K562 (cell line): Measurements from ENCODE around the gene SLX9. TPM values are rescaled to one million over a fixed set of nuclear protein-coding genes. Genes with fewer than 3 reads are reported as not detected.

Experiments used
- CHCHD3 ChIP-seq: fragments of 250-450 bp; sonication (Bioruptor Pico); IDR thresholded peaks from 2 replicates; pipeline ENCODE4 v2.1.2; 2022; ENCODE audit warnings: mild to moderate bottlenecking
- FOXA3 ChIP-seq, 2 experiments: fragments of 450-650 bp in 1 of 2; sonication (generic) in 1 of 2; formaldehyde crosslinking; IDR thresholded peaks in 1 of 2; conservative IDR thresholded peaks in 1 of 2; 2 replicates each; pipeline versions ENCODE4 v1.4.0 to v1.8.0; 2020 to 2022; ENCODE audit warnings: mild to moderate bottlenecking in 2 of 2, missing genetic modification reagents in 1 of 2
- FOXP1 ChIP-seq: sonication (generic); formaldehyde crosslinking; IDR thresholded peaks from 2 replicates; pipeline ENCODE4 v1.8.0; 2022; ENCODE audit warnings: mild to moderate bottlenecking, missing genetic modification reagents
- HMGN3 ChIP-seq: IDR thresholded peaks from 2 replicates; pipeline ENCODE4 v1.6.1; 2011; ENCODE audit warnings: borderline replicate concordance, low read depth, mild to moderate bottlenecking, mixed read lengths, low read length; ENCODE audit not compliant: insufficient read length; ENCODE audit errors: extremely low read depth
- HNRNPH1 ChIP-seq: fragments of 200-400 bp; formaldehyde crosslinking; optimal IDR thresholded peaks from 2 replicates; pipeline ENCODE3; 2017; ENCODE audit warnings: low read depth, mild to moderate bottlenecking, low read length, moderate library complexity
- KDM1A ChIP-seq, 2 experiments: fragments of 450-650 bp; IDR thresholded peaks; 2 replicates each; pipeline ENCODE4 v1.6.1; 2016; ENCODE audit warnings: mild to moderate bottlenecking in 2 of 2
- NFIC ChIP-seq: fragments of 450-650 bp; IDR thresholded peaks from 2 replicates; pipeline ENCODE4 v1.6.1; 2017; ENCODE audit warnings: mild to moderate bottlenecking, inconsistent platforms
- NFRKB ChIP-seq: fragments of 450-650 bp; IDR thresholded peaks from 2 replicates; pipeline ENCODE4 v1.6.1; 2016; ENCODE audit warnings: low read depth
- SMAD1 ChIP-seq: fragments of 150-350 bp; IDR thresholded peaks from 2 replicates; pipeline ENCODE4 v1.6.1; 2014; ENCODE audit warnings: low read length, low read depth; ENCODE audit not compliant: partially characterized antibody
- SRF ChIP-seq, 2 experiments: fragments of 250-450, 450-650 bp in 1 of 2; sonication (Bioruptor Pico) in 1 of 2; sonication (generic) in 1 of 2; formaldehyde crosslinking; IDR thresholded peaks; 2 replicates each; pipeline versions ENCODE4 v1.5.0 to v1.5.1; 2020 to 2022; ENCODE audit warnings: mild to moderate bottlenecking in 1 of 2, missing genetic modification reagents in 1 of 2
- TFAM ChIP-seq: fragments of 250-450 bp; sonication (Bioruptor Pico); conservative IDR thresholded peaks from 2 replicates; pipeline ENCODE4 v1.5.0; 2021; ENCODE audit warnings: mild to moderate bottlenecking, moderate library complexity
- ZNF239 ChIP-seq: fragments of 250-450 bp; sonication (Bioruptor Pico); IDR thresholded peaks from 2 replicates; pipeline ENCODE4 v1.4.0; 2020; ENCODE audit warnings: mild to moderate bottlenecking
- ZNF551 ChIP-seq: fragments of 250-450 bp; sonication (Bioruptor Pico); IDR thresholded peaks from 2 replicates; pipeline ENCODE4 v1.5.0; 2021; ENCODE audit warnings: mild to moderate bottlenecking, moderate library complexity
- ZNF668 ChIP-seq: fragments of 250-450 bp; sonication (Bioruptor Pico); IDR thresholded peaks from 2 replicates; pipeline ENCODE4 v1.8.0; 2022; ENCODE audit warnings: mild to moderate bottlenecking, inconsistent platforms
- polyA plus RNA-seq, 8 experiments: library from polyadenylated mRNA; depleted of rRNA in 4 of 8; stranded (reverse) in 5 of 8; unstranded in 3 of 8; fragments of >200 nt; fragmentation: Nextera tagmentation in 2 of 8; fragmentation: Illumina TruSeq in 1 of 8; extraction: Ambion mirVana in 2 of 8; extraction: Trizol in 1 of 8; gene quantifications; 2 replicates each; pipeline versions ENCODE4 v1.2.1 to v1.2.3, GENCODE V29; 2011 to 2014; ENCODE audit warnings: inconsistent platforms in 1 of 8, missing spikeins in 1 of 8
- total RNA-seq, 7 experiments: library from RNA; depleted of rRNA in 6 of 7; stranded (reverse); fragments of >200 nt in 6 of 7; fragmentation: Illumina TruSeq in 2 of 7; extraction: Trizol in 2 of 7; gene quantifications; 2 replicates each; pipeline versions ENCODE4 v1.2.1 to v1.2.3, GENCODE V29; 2011 to 2021; ENCODE audit warnings: low replicate concordance in 1 of 7
- TF ChIP-seq, protein P1 (sequence below), 2 experiments: fragments of 200-800 bp in 1 of 2; sonication (Bioruptor generic) in 1 of 2; sonication (generic) in 1 of 2; formaldehyde crosslinking in 1 of 2; IDR thresholded peaks in 1 of 2; conservative IDR thresholded peaks in 1 of 2; 2 replicates each; pipeline versions ENCODE4 v1.5.0 to v1.6.1; 2016 to 2020; ENCODE audit warnings: missing compliant biosample characterization in 1 of 2, missing genetic modification characterization in 1 of 2, missing genetic modification reagents in 1 of 2
- TF ChIP-seq, protein P2 (sequence below): sonication (generic); formaldehyde crosslinking; IDR thresholded peaks from 2 replicates; pipeline ENCODE4 v1.8.0; 2023; ENCODE audit warnings: mild to moderate bottlenecking, missing genetic modification reagents
- TF ChIP-seq, protein P3 (sequence below): fragments of 450-650 bp; IDR thresholded peaks from 2 replicates; pipeline ENCODE4 v1.6.1; 2018; ENCODE audit not compliant: partially characterized antibody

SLX9 gene
- total and polyA plus RNA-seq, 9 of the 15 experiments (the other 6 are each of a cell fraction or from before 2014, with no cell fraction given), result 1.2 to 75.5 (median 16.5) TPM

DNA sequence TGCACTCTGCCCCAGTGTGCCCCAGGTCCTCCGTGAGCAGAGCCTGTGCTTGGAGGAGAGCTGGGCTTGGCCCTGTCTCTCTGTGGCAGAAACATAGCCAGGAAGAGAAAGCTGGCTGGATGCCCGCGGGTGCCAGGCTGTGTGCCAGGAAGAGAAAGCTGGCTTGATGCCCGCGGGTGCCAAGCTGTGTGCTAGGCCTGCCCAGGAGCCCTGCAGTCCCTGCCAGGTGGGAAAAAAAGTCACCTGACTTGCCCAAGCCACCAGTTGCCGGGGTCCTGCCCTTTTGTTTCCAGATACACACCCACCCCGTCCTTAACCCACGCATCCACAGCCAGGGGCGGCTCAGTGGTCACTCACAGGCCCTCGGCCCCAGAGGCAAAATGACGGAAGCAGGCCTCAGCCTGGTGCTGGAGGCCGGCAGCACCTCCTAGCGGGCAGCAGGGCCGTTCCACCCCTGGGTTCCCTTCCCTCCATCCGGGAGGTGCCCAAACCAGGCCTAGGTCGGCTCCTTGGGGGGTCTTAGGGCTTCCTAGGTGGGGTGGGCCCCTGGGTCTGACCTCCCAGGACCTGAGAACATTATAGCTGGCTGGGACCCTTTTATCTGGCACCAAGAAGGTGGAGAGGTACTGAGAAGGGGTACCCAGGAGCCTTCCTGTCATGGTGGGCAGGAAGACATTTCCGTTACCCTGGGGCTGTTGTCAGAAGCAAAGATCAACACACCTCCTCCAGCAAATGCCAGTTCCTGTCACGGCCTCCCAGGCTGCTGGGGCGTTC, 28.3 kb upstream of the SLX9 start (continued):
- peak; percentile 40; the same call in 1 of the 2 replicates for TF ChIP-seq NFIC
- no peak for TF ChIP-seq CHCHD3 (CRISPR knock-in tag)
- TF ChIP-seq, protein P1, sequence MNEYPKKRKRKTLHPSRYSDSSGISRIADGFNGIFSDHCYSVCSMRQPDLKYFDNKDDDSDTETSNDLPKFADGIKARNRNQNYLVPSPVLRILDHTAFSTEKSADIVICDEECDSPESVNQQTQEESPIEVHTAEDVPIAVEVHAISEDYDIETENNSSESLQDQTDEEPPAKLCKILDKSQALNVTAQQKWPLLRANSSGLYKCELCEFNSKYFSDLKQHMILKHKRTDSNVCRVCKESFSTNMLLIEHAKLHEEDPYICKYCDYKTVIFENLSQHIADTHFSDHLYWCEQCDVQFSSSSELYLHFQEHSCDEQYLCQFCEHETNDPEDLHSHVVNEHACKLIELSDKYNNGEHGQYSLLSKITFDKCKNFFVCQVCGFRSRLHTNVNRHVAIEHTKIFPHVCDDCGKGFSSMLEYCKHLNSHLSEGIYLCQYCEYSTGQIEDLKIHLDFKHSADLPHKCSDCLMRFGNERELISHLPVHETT (CRISPR knock-in tag; conservative IDR thresholded peaks at IDR 0.05 in 1 of 2, IDR thresholded peaks at IDR 0.05 in 1 of 2), result no peak
- no peak for TF ChIP-seq HMGN3
- TF ChIP-seq, protein P2, sequence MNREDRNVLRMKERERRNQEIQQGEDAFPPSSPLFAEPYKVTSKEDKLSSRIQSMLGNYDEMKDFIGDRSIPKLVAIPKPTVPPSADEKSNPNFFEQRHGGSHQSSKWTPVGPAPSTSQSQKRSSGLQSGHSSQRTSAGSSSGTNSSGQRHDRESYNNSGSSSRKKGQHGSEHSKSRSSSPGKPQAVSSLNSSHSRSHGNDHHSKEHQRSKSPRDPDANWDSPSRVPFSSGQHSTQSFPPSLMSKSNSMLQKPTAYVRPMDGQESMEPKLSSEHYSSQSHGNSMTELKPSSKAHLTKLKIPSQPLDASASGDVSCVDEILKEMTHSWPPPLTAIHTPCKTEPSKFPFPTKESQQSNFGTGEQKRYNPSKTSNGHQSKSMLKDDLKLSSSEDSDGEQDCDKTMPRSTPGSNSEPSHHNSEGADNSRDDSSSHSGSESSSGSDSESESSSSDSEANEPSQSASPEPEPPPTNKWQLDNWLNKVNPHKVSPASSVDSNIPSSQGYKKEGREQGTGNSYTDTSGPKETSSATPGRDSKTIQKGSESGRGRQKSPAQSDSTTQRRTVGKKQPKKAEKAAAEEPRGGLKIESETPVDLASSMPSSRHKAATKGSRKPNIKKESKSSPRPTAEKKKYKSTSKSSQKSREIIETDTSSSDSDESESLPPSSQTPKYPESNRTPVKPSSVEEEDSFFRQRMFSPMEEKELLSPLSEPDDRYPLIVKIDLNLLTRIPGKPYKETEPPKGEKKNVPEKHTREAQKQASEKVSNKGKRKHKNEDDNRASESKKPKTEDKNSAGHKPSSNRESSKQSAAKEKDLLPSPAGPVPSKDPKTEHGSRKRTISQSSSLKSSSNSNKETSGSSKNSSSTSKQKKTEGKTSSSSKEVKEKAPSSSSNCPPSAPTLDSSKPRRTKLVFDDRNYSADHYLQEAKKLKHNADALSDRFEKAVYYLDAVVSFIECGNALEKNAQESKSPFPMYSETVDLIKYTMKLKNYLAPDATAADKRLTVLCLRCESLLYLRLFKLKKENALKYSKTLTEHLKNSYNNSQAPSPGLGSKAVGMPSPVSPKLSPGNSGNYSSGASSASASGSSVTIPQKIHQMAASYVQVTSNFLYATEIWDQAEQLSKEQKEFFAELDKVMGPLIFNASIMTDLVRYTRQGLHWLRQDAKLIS (CRISPR knock-in tag), result 0 out of 2 replicates have a peak, but pooled peaks have one; percentile 43
- TF ChIP-seq FOXP1 (CRISPR knock-in tag), result no peak
- TF ChIP-seq HNRNPH1, result no peak
- TF ChIP-seq ZNF551, result no peak
- TF ChIP-seq ZNF668 (CRISPR knock-in tag), result no peak
- TF ChIP-seq NFRKB, result no peak
- no peak for TF ChIP-seq KDM1A (IDR thresholded peaks at IDR 0.05)
- no peak for TF ChIP-seq ZNF239
- TF ChIP-seq TFAM (CRISPR knock-in tag), result no peak
- no peak for TF ChIP-seq SRF (CRISPR knock-in tag; IDR thresholded peaks at IDR 0.05)
- 0 out of 4 replicates have a peak, but pooled peaks of 1 of the 2 experiments have one; percentile 60 for TF ChIP-seq FOXA3 (CRISPR knock-in tag; conservative IDR thresholded peaks at IDR 0.05 in 1 of 2, IDR thresholded peaks at IDR 0.05 in 1 of 2)
- TF ChIP-seq SMAD1, result no peak
- TF ChIP-seq, protein P3, sequence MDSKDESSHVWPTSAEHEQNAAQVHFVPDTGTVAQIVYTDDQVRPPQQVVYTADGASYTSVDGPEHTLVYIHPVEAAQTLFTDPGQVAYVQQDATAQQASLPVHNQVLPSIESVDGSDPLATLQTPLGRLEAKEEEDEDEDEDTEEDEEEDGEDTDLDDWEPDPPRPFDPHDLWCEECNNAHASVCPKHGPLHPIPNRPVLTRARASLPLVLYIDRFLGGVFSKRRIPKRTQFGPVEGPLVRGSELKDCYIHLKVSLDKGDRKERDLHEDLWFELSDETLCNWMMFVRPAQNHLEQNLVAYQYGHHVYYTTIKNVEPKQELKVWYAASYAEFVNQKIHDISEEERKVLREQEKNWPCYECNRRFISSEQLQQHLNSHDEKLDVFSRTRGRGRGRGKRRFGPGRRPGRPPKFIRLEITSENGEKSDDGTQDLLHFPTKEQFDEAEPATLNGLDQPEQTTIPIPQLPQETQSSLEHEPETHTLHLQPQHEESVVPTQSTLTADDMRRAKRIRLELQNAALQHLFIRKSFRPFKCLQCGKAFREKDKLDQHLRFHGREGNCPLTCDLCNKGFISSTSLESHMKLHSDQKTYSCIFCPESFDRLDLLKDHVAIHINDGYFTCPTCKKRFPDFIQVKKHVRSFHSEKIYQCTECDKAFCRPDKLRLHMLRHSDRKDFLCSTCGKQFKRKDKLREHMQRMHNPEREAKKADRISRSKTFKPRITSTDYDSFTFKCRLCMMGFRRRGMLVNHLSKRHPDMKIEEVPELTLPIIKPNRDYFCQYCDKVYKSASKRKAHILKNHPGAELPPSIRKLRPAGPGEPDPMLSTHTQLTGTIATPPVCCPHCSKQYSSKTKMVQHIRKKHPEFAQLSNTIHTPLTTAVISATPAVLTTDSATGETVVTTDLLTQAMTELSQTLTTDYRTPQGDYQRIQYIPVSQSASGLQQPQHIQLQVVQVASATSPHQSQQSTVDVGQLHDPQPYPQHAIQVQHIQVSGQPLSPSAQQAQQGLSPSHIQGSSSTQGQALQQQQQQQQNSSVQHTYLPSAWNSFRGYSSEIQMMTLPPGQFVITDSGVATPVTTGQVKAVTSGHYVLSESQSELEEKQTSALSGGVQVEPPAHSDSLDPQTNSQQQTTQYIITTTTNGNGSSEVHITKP, result no peak
